Panc1 (cell line): ENCODE data around the gene FTSJ1. TPM values are rescaled to one million over a fixed set of nuclear protein-coding genes. Genes with fewer than 3 reads are reported as not detected.

Source experiments
- ATAC-seq: fragments of 200-7000 bp; cut with Tn5 transposase; 2 replicates; pipeline ENCODE4 v1.9.1; 2020; ENCODE audit warnings: mild to moderate bottlenecking, moderate library complexity
- BruUV-seq: library from RNA; stranded (reverse); fragments of 400-500 nt; replicated peaks from 2 replicates; lab custom pipeline; 2021; lab: Mats Ljungman, UMichigan
- CTCF ChIA-PET: fragments of 300-600 bp; sonication (Branson Sonifier 250); formaldehyde crosslinking; loops from one replicate; lab custom pipeline; 2022; ENCODE audit warnings: antibody characterized with exemption; lab: Charles Lee
- POLR2A ChIA-PET: fragments of 300-600 bp; sonication (Branson Sonifier 250); formaldehyde crosslinking; loops from one replicate; lab custom pipeline; 2022; ENCODE audit warnings: antibody characterized with exemption; lab: Charles Lee
- DNase-seq: peaks from one replicate; pipeline ENCODE4 v3.0.0-alpha.2; 2010; ENCODE audit warnings: low read depth, low spot score
- H3K27ac ChIP-seq: 2 replicates; pipeline ENCODE4 v1.5.1; 2011; ENCODE audit warnings: mild to moderate bottlenecking, low read length, inconsistent platforms
- H3K27me3 ChIP-seq: fragments of 200-500 bp; sonication (Bioruptor generic); 2 replicates; pipeline ENCODE4 v1.6.0; 2014; ENCODE audit warnings: low read length, inconsistent platforms; ENCODE audit not compliant: control insufficient read depth, insufficient read depth
- H3K36me3 ChIP-seq: fragments of 200-500 bp; sonication (Bioruptor generic); 2 replicates; pipeline ENCODE4 v1.5.1; 2014; ENCODE audit warnings: inconsistent platforms, mild to moderate bottlenecking, low read length, moderate library complexity; ENCODE audit not compliant: control insufficient read depth, insufficient read depth
- H3K4me1 ChIP-seq: 2 replicates; pipeline ENCODE4 v1.5.1; 2011; ENCODE audit warnings: inconsistent platforms, mild to moderate bottlenecking, low read length, moderate library complexity; ENCODE audit not compliant: control insufficient read depth, insufficient read depth
- H3K4me3 ChIP-seq, 2 experiments: 2 replicates each; pipeline ENCODE4 v1.5.1; 2011 to 2012; ENCODE audit warnings: low read depth in 2 of 2, low read length in 2 of 2, mild to moderate bottlenecking in 2 of 2, inconsistent platforms in 1 of 2, moderate library complexity in 1 of 2
- H3K9me3 ChIP-seq: fragments of 200-500 bp; sonication (Bioruptor generic); 2 replicates; pipeline ENCODE4 v1.5.1; 2014; ENCODE audit warnings: low read depth, mild to moderate bottlenecking, inconsistent platforms, low read length, moderate library complexity; ENCODE audit not compliant: control insufficient read depth, insufficient read depth
- CTCF ChIP-seq: fragments of 450-650 bp; IDR thresholded peaks from 2 replicates; pipeline ENCODE4 v1.5.1; 2017; ENCODE audit warnings: mild to moderate bottlenecking
- POLR2AphosphoS5 ChIP-seq: IDR thresholded peaks from 2 replicates; pipeline ENCODE4 v1.6.1; 2012; ENCODE audit warnings: mild to moderate bottlenecking, low read depth, low read length, moderate library complexity
- REST ChIP-seq, 2 experiments: IDR thresholded peaks; 2 replicates each; pipeline ENCODE4 v1.6.1; 2011 to 2012; ENCODE audit warnings: low read depth in 2 of 2, control low read depth in 1 of 2, low read length in 1 of 2, mild to moderate bottlenecking in 1 of 2, moderate library complexity in 1 of 2; ENCODE audit not compliant: insufficient read depth in 1 of 2
- SIN3A ChIP-seq: IDR thresholded peaks from 2 replicates; pipeline ENCODE4 v1.6.1; 2012; ENCODE audit warnings: low read depth, mild to moderate bottlenecking, low read length, moderate library complexity, borderline replicate concordance; ENCODE audit not compliant: insufficient read depth
- TCF7L2 ChIP-seq: IDR thresholded peaks from 2 replicates; pipeline ENCODE4 v1.6.1; 2011; ENCODE audit warnings: mild to moderate bottlenecking, low read depth, low read length, inconsistent platforms
- in situ Hi-C: cut with HindIII; loops from 2 replicates; pipeline ENCODE4 v1.10.0; 2016; ENCODE audit warnings: low sequenced_read_pairs, low pct_unique_long_range_greater_than_20kb
- intact Hi-C: fragments of 100-400 bp; cut with micrococcal nuclease; formaldehyde crosslinking; loops from one replicate; pipeline ENCODE4 v1.10.0; 2022; ENCODE audit not compliant: unreplicated experiment
- total RNA-seq: library from RNA; stranded (reverse); gene quantifications from one replicate; pipeline ENCODE4 v1.2.1, GENCODE V29; 2021; ENCODE audit not compliant: unreplicated experiment

The FTSJ1 gene
- total RNA-seq, 1 experiment from 2014 or later, result 43.1 TPM

- in situ Hi-C loops (no loop called here), intact Hi-C loops (loop anchor here (10.0 kb wide), 1 partner anchor 425 kb away; no protein-coding TSS in a partner anchor)
- Histone ChIP-seq H3K9me3 (no peaks in the 10 kb centered on the region), H3K4me1 (no peaks in the 10 kb centered on the region), H3K27ac (peak overlapping the region; percentile 57; the same call in 1 of the 2 replicates), H3K27me3 (no peaks in the 10 kb centered on the region), H3K4me3 (peak overlapping the region; percentile 73 to 84), H3K36me3 (no peaks in the 10 kb centered on the region)
- ATAC-seq (no peak), DNase-seq (no peak)
- POLR2A ChIA-PET, result no interaction called here
- CTCF ChIA-PET, result no interaction called here
- no peak for TF ChIP-seq CTCF
- no peak for TF ChIP-seq TCF7L2
- TF ChIP-seq REST (IDR thresholded peaks at IDR 0.05; ENCODE audit: insufficient read depth in 1 of 2, low read depth in 2 of 2, low read length in 1 of 2), result no peak
- TF ChIP-seq SIN3A, result no peak
- TF ChIP-seq POLR2AphosphoS5, result no peak
- no TSS peak for BruUV-seq
Measured at GRCh38 chrX:48509619-48510018, 33.6 kb downstream of the FTSJ1 start.

- intact Hi-C loops, result no loop called here
- Histone ChIP-seq H3K27ac (no peak overlapping the region), H3K4me1 (no peaks in the 10 kb centered on the region), H3K36me3 (no peaks in the 10 kb centered on the region), H3K9me3 (no peaks in the 10 kb centered on the region), H3K4me3 (no peak overlapping the region), H3K27me3 (no peaks in the 10 kb centered on the region)
- ChIA-PET CTCF (no interaction called here), POLR2A (no interaction called here)
- peak; percentile 65; the same call in 1 of the 2 replicates for ATAC-seq
- no peak for DNase-seq
- in situ Hi-C loops, result no loop called here
- TF ChIP-seq CTCF (peak; percentile 74), SIN3A (no peak)
- no TSS peak for BruUV-seq
Measured at GRCh38 chrX:48511560-48511959, 35.6 kb downstream of the FTSJ1 start.
